Suppressor macrophage treated with lipopolysaccharide for 1 hour (primary cell): ENCODE data around the gene CBLC.
A peak's percentile ranks its signal among the peaks of the same experiment; 100 is the strongest.
"Not testable (repeated sequence)": the region's sequence is repeated elsewhere in the genome, so short reads cannot be mapped to it uniquely, and the experiment has no call there.

Experiments used
- DNase-seq, 3 donors: peaks; one replicate each; pipeline ENCODE4 v3.0.0-alpha.2; 2020 to 2022

Gene CBLC

DNA sequence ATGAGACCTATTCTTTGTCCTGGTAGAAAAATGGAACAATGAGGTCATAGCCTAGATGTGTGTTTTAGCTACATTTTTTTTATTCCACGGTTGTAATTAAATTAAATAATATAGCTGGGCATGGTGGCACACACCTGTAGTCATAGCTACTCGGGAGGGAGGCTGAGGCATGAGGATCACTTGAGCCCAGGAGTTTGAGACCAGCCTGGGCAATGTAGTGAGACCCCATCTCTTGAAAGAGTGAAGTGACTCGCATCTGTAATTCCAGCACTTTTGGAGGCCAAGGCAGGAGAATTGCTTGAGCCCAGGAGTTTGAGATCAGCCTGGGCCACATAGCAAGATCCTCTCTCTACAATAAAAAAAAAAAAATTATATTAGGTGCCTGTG is 11.7 kb upstream of the CBLC start:
- no peak for DNase-seq

DNA sequence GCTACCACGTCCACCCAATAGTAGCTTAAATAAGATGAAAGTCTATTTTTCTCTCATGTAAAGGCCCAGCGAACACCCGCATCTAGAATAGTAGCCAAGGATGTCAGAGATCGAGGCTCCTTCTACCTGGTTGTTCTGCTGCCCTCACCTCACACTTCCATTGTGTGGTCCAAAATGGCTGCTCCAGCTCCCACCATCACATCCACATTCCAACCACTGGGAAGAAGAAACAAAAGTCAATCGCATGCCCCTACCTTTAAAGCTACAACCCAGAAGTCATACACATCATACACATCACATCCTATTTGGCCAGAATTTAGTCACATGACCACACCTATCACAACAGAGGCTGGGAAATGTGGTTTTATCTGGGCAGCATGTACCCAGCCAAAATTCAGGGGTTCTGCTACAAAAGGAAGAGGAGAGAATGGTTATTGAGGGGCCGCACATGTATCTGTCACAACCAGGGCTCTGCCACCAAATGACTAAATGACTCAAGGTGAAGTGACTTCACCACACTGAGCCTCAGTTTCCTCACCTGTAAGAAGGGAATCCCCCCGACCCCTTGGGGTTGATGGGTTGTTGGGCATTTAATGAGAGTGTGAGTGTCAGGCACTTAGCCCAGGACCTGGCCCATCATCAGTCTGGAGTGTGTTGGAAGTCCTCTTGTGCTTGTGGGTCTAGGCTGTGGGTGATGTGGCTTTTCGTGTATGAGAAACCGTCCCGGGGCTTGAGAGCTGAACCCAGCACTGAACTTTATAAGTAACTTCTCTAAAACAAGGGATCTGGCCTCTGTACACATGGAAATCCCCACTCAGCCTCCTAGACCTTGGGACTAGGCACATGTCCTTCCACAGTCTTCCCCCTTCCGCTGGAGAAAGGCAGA is 10.2 kb upstream of the CBLC start:
- peak; percentile 91 to 94 (median 91) for DNase-seq

DNA sequence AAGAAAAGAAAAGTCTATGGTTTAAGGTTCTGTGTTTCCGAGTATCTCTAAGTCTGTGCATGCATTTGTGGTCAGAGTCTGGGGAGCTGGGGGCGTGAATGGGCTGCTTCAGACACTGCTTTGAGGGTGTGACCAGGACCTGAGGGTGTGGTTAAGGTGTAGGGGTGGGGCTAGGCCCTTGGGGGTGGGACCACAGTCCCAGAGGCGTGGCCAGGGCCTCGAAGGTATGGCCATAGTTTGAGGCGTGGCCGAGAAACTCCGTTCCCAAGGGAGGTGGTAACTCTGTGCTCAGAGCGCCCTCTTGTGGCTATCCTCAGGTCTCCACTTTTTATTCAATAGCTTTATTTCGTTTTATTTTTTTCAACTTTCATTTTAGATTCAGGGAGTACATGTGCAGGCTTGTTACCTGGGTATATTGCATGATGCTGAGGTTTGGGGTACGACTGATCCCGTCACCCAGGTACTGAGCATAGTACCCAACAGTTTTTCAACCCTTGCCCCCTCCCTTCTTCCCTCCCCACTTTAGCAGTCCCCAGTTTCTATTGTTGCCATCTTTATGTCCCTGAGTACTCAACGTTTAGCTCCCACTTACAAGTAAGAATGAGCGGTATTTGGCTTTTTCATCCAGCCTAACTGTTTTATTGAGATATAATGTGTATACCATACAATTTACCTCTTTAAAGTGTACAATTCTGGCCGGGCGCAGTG is 7.0 kb upstream of the CBLC start:
- DNase-seq: peak; percentile 98 to 99 (median 98)

DNA sequence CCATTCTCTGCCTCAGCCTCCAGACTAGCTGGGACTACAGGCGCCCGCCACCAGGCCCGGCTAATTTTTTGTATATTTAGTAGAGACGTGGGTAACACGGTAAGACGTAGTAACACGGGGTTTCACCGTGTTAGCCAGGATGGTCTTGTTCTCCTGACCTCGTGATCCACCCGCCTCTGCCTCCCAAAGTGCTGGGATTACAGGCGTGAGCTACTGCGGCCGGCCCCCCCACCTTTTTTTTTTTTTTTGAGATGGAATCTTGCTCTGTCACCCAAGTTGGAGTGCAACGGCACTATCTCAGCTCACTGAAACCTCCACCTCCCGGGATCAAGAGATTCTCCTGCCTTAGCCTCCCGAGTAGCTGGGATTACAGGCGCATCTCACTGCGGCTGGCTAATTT is 5.5 kb upstream of the CBLC start:
- DNase-seq: not testable (repeated sequence)

DNA sequence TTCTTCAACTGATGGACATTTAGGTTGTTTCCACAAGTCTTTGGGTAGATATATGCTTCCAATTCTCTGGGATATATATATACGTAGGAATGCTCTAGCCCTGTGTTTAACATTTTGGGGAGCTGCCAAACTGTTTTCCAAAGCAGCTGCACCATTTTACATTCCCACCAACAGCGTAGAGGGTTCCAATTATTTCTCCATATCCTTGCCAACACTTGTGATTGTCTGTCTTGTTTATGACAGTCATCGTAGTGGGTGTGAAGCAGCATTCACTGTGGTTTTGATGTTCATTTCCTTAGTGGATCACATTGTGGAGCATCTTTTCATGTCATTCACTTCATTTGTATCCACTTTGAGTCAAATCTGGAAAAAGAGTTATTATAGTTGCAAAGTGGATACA is 4.7 kb upstream of the CBLC start:
- no peak for DNase-seq

DNA sequence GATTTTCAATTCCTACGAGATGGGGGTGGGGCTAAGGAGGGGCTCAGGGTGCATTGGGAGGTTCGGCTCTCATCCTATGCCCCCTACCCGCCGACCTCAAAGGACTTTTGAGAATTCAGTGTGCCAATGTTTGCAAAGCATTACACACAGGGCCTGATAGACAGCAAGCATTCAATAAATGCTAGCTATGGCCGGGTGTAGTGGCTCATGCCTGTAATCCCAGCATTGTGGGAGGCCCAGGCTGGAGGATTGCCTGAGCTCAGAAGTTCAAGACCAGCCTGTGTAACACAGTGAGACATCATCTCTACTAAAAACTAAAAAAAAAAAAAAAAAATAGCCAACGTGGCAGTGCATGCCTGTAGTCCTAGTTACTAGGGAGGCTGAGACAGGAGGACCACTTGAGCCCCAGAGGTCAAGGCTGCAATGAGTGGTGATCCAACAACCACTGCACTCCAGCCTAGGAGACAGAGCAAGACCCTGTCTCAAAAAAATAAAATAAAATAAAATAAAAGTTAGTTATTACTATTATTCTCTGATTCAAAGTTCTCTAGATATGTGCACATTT is 1.9 kb upstream of the CBLC start:
- DNase-seq: no peak

DNA sequence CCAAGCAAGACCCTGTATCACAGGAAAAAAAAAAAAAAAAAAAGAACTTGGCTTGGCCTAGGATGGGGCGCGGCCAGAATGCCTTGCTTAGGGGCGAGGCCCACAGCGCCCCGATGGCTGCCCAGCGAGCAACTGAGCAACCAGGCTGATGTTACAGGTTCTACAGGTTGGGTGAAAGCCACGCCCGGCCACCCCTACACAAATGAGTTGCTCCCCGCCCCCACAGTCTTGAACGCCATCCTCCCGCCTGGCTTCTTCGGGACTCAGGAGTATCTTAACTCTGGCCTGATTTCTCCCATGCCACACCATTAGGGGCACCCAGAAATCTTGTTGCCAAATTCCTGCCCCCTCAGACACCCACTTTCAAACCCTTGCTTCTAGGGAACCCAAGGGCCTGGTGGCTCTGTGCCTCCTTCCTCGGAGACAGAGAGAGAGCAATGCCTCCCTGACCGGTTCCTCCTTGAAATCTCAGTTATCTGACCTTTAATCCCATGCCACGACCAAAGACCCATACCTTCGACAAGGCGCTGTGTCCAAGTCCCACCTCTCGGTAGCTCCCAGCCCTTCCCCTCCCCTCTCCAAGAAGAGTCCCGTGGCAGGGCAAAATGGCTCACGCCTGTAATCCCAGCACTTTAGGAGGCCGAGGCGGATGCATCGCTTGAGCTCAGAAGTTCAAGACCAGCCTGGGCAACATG is 1.1 kb upstream of the CBLC start:
- no peak for DNase-seq

DNA sequence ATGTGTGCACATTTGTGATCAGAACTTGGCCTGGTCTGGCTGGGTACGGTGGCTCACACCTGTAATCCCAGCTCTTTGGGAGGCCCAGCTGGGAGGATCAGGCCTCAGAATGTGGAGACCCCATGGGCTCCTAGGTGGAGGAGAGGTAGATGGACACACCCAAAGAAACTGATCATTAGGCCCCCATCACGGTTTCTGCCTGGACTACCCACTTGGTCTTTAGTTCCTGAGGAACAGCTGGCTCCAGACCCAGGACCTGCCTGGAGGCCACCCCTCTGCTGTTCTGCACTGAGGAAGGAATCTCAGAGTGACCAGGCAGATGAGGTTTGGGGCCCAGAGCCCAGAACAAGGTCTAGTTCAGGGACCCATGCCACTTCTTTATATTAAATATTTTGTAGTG is 1.5 kb downstream of the CBLC start:
- DNase-seq: no peak

DNA sequence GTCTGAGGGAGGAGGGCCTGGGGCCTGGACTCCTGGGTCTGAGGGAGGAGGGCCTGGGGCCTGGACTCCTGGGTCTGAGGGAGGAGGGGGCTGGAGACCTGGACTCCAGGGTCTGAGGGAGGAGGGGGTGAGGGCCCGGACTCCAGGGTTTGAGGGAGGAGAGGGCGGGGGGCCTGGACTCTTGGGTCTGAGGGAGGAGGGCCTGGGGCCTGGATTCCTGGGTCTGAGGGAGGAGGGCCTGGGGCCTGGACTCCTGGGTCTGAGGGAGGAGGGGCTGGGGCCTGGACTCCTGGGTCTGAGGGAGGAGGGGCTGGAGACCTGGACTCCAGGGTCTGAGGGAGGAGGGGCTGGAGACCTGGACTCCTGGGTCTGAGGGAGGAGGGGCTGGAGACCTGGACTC is 4.0 kb downstream of the CBLC start:
- DNase-seq: not testable (repeated sequence)

DNA sequence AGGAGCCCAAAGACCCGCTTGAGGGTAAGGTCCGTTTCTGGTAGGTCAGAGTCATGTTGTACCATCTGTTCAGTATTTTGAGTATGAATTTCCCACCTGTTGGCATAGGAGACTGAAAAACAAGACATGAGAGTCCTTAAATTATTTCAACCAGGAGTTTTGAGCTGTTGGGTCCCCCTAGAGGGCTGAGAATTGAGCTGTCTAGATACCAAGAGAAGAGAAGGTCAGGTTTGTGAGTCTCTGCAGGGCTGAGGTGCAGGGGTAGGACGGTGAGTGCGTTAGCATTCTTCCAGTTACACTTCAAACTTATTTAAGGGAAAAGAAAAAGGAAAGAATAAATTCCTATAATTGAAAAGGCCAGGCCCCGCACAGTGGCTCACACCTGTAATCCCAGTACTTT is 5.0 kb downstream of the CBLC start:
- no peak for DNase-seq

DNA sequence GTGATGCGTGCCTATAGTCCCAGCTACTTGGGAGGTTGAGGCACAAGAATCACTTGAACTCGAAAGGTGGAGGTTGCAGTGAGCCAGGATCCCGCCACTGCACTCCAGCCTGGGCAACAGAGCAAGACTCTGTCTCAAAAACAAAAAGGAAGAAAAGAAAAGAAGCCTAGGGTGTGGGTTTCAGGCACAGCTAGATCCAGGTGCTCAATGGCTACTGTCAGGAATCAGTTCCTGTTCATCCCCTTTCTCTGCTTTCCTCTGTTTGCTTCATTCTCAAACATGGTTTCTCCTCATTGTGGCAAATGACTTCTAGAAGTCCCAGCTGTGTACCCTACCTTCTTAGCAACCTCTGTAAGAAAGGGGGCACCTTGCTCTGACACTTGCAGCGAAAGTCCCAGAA is 5.9 kb downstream of the CBLC start:
- no peak for DNase-seq

DNA sequence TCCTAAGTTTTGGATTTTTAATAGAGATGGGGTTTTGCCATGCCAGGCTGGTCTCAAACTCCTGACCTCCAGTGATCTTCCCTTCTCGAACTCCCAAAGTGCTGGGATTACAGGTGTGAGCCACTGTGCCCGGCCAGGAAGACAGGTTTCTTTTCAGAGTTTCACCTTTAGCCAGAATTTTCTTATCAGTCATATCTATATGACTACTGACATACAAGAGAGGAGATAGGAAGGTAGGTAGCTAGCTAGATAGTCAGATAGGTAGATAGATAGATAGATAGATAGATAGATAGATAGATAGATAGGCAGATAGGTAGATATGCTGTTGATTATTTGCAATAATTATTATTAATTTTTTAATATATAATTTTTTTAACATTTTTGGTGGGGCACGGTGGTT is 7.6 kb downstream of the CBLC start:
- no peak for DNase-seq

DNA sequence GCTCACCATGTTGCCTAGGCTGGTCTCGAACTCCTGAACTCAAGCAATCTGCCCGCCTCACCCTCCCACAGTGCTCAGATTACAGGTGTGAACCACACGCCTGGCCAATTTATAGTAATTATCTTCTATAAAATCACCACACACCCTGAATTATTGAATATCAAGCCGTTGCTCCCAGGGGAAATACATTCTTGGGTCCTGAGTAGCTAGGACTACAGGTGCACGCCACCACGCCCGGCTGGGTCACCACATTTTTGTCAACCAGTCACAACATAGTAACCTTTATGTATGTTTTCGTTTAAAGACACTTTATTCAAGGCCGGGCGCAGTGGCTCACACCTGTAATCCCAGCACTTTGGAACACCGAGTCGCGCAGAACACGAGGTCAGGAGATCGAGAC is 8.3 kb downstream of the CBLC start:
- no peak for DNase-seq

DNA sequence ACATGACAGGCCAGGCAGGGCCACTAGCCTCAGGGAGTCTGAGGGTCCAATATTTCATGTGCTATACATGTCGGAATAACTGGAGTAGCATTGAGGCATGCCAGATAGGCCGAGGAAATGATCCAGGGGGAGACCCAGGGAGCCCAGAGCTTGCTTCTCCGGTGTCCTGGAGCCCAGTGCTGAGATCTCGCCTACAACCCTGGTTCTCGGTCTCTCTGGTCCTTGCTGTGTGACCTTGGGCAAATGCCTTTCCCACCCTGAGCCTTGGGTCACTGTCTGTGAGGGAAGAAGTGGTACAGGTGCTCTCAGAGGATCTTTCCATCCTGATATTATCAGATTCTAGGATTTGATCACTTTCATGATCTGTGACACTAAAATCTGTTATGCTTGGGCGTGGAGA is 11.3 kb downstream of the CBLC start:
- no peak for DNase-seq

DNA sequence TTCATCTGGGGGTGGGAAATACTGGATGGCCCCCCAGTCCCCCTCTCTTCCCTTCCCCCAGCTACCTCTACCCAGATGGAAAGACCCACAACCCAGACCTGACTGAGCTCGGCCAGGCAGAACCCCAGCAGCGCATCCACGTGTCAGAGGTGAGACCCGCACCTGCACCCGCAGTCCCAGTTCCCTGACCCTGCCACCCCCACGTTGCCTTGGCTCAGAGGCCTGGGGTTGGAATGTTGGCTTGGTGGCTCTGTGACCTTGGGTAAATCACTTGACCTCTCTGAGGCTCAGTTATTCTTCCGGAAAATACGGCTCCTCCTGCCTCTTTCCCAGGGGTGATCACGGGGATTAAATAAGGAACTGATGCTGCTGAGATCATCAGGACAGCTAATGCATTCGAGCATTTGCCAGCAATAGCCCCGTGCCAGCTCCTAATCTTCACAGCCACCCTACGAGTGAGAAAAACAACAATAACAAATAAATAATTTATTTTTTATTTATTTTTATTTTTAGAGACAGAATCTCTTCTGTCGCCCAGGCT is 12.3 kb downstream of the CBLC start:
- peak; percentile 43 to 54 (median 48) for DNase-seq

DNA sequence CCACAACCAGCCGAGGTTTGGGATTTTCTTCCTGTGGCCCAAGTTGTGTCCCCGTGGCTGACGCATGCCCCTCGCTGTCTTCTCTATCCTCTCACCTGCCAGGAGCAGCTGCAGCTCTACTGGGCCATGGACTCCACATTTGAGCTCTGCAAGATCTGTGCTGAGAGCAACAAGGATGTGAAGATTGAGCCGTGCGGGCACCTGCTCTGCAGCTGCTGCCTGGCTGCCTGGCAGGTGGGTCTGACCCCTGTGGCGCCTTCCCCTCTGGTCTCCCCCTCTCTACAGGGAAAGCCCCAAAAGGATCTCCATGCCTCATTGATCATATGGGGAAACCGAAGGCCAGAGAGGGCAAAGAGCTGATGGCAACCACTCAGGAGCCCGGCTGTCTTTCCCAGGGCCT is 14.6 kb downstream of the CBLC start:
- no peak for DNase-seq

DNA sequence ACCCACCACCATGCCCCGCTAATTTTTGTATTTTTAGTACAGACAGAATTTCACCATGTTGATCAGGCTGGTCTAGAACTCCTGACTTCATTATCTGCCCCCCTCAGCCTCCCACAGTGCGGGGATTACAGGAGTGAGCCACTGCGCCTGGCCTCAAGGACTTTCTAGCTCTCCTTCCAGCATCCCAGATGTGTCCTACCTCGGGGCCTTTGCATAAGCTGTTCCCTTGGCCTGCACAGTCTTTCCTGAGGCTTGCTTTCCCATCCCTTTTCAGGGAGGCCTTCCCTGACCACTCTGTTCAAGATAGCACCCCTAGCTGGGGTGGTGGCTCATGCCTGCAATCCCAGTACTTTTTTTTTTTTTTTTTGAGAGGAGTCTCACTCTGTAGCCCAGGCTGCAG is 16.9 kb downstream of the CBLC start:
- DNase-seq: no peak

DNA sequence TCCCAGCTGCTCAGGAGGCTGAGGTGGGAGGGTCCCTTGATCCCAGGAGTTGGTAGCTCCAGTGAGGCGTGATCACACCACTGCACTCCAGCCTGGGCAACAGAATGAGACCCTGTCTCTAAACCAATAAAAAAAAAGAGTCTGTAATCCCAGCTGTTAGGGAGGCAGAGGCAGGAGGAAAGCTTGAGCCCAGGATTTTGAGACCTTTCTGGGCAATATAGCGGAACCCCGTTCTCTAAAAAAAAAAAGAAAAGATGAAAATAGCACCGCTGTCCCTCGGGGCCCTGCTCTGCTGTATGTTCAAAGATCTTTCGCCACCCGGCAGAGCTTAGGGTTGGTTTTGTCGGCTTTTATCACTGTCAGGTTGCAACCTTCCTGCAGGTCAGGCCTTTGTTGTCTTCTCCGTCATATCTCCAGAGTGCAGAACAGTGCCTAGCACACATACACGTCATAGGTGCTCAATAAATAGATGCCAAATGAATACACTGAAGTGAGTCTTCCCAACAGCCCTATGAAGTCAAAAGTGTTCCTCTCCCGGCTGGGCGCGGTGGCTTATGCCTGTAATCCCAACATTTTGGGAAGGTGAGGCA is 17.8 kb downstream of the CBLC start:
- DNase-seq: no peak

DNA sequence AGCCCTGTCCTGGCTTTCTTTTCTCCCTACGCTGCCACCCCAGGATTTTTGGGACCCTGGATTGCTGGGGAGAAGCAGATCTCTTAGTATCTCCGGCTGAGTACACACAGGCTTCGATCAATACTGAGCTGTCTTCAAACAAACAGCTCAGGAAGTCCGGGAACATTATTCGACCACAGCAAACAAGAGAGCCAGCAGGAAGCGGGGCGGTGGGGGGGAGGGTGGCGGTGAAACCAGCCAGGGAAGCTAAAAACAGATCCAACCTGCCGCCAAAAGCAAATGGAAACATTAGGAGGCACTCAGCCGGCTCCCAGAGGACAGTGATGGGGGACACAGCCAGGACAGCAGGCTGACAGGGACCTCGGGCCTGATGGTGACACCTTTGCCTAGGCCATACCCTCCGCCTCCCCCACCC is 19.0 kb downstream of the CBLC start:
- DNase-seq: no peak

DNA sequence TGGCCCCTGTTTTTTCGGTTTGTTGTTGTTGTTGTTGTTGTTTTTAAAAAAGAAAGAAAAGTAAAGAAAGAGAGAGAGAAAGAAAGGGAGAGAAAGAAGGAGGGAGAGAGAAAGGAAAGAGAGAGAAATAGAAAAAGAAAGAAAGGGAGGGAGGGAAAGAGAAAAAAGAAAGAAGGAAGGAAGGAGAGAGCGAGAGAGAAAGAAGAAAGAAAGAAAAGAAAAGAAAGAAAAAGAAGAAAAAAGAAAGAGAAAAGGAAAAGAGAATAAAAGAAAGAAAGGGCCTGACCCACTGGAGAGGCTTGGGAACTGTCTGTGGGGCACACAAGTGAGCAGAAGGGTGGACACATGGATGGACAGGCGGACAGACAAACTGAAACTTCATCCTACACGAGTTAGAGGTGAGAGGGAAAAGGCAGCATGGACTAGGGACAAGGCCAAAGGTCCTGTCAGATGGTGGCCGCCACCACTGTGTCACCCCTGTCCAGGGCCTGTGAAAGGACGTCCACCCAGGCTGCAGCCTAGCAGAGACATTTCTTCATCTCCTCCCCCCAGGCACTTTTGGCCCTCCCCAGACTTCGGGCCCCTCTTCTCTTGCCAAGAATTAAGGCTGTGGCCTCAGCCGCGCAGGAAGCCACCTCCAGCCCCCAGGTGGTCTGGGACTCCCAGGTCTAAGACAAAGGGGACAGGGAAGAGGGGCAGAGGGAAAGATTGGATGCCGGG is 22.1 kb downstream of the CBLC start:
- DNase-seq: no peak

DNA sequence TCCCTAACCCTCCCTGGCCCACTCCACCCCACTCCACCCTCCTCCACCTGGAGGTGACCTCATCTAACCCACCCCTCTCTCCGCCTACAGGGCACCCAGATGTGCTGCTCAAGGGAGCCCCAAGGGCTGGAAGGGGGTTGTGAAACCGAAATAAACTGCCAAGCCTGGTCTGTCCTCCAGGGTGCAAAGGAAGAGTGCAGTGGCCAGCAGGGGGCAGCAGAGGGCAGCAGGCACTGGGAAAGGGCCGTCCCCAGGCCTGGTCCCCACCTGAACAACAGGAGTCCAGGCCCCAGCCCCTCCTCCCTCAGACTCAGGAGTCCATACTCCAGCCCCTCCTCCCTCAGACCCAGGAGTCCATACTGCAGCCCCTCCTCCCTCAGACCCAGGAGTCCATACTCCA is 22.8 kb downstream of the CBLC start:
- peak; percentile 87 to 95 (median 92) for DNase-seq
